Measurements from ENCODE around the gene AFP.
"Not testable (repeated sequence)": the region's sequence is repeated elsewhere in the genome, so short reads cannot be mapped to it uniquely, and the experiment has no call there.

The AFP gene

DNA sequence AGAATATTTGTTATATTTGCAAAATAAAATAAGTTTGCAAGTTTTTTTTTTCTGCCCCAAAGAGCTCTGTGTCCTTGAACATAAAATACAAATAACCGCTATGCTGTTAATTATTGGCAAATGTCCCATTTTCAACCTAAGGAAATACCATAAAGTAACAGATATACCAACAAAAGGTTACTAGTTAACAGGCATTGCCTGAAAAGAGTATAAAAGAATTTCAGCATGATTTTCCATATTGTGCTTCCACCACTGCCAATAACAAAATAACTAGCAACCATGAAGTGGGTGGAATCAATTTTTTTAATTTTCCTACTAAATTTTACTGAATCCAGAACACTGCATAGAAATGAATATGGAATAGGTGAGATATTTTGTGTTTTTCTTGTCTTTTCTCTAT is at the start of gene AFP:
AFP (plus strand) TSS at position 238 of the 400 bp plus-strand sequence; CDS start at position 280, 42 bp downstream.
- no peak for FAIRE-seq

DNA sequence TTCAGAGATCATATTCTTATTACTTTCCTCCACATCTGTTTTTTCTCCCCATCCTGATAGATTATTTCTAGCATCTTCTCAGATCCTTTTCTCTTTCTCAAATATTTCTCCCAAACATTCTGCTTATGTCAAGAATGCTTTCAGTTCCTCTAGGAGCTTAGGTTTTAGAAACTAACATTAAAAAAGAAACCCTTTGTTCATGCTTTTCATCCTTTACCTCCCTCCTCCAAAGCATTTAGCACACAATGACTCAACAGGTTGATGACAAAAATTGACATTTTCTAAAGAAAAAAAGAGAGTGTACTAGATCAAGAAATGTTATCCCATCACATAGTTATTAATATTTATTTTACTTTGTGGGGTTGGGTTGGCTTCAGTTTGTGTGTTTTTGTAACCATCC is 48.5 kb upstream of the AFP start:
- FAIRE-seq: no peak

DNA sequence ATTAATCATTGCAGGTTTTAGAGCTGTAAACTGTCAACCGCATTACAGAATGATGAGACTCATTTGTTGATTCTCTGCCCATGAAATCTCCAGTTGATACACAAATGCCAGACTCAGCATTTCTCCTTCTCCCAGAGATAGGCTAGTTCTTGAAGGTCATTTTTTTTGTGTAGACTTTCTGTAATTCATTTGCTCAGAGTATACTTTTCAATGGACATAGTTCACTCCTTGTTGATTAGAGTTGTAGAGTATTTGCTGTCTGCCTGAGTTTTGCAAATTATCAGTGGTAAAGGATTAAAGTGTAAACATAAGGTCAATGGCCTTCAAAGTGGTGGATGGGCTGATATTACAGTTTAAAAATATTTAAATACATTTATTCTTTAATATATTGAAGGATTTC is 47.1 kb upstream of the AFP start:
- FAIRE-seq: no peak

DNA sequence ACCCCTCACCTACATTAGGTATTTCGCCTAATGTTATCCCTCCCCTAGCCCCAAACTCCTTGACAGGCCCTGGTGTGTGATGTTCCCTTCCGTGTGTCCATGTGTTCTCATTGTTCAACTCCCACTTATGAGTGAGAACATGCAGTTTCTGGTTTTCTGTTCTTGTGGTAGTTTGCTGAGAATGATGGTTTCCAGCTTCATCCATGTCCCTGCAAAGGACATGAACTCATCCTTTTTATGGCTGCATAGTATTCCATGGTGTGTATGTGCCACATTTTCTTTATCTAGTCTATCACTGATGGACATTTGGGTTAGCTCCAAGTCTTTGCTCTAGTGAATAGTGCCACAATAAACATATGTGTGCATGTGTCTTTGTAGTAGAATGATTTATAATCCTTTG is 46.4 kb upstream of the AFP start:
- FAIRE-seq: not testable (repeated sequence)

- FAIRE-seq: no peak
Measured at GRCh38 chr4:73391774-73392173, 44.2 kb upstream of the AFP start.

- no peak for FAIRE-seq
Measured at GRCh38 chr4:73392936-73393335, 43.1 kb upstream of the AFP start.

- no peak for FAIRE-seq
Measured at GRCh38 chr4:73396304-73396703, 39.7 kb upstream of the AFP start.

DNA sequence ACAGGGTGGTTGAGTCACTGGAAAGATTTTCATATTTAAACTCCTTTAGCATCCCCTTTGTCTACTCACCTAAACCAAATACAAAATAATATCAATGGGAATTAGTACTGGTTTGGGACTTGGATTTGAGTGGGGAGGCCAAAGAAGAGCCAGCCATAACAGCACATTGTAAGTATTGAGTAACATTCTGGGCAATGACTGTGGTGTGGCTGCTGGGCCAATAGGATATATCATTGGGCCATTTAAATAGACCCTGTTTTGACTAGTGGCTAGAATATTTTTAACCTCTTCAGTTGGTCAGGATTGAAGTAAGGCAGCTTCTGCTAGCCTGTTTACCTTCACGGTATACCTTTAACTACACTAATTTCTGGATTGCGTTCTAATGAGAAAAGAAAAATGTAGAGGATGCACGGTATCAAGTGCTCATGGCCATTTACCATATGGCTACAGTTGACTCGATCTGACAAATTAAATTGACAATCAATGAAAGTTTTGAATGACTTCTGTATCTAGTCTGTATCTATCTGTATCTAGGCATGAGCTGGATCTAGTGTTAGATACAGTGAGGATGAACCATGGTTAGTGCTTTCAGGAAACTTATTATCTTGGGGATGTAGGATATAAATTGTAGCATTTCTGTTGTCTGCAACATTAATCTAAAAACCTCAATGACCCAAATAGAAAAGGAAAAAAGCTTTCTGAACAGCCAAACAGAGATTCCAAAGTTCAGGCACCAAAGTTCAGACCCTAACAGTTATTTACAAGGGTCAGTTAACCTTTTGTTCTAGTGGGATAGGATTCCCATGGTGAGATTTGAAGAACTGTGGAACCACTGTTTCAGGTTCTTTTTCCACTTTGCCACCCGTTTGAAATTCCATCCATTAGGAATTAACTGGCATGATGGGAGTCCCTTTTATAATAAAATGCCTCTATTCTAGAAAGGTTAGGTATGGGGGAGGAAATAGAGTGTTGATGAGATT is 38.7 kb upstream of the AFP start:
- no peak for FAIRE-seq

DNA sequence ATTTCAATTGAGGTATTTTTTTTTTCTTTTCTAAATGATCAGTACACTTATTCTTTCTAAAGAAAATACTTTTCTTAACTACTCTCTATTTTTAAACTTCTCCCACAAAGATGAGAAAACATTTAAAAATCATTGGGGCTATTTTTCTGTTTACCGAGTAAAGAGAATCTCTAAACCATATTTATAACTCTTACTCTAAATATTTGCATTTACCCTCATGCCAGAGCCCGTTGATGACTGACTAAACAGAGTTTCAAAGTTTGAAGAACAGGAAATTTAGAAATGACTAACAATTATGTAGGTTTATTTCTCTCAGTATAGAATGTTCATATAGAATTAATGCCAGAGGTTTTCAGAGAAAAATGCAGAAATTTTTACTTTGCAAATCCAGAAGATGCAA is 34.6 kb upstream of the AFP start:
- no peak for FAIRE-seq

DNA sequence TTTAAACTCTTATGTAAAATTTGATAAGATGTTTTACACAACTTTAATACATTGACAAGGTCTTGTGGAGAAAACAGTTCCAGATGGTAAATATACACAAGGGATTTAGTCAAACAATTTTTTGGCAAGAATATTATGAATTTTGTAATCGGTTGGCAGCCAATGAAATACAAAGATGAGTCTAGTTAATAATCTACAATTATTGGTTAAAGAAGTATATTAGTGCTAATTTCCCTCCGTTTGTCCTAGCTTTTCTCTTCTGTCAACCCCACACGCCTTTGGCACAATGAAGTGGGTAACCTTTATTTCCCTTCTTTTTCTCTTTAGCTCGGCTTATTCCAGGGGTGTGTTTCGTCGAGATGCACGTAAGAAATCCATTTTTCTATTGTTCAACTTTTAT is 32.0 kb upstream of the AFP start, which contains the start of gene ALB:
ALB (plus strand) TSS at position 246 of the 400 bp plus-strand sequence; CDS start at position 287, 41 bp downstream.
- no peak for FAIRE-seq

- FAIRE-seq: no peak
Measured at GRCh38 chr4:73404457-73404856, 31.6 kb upstream of the AFP start.

DNA sequence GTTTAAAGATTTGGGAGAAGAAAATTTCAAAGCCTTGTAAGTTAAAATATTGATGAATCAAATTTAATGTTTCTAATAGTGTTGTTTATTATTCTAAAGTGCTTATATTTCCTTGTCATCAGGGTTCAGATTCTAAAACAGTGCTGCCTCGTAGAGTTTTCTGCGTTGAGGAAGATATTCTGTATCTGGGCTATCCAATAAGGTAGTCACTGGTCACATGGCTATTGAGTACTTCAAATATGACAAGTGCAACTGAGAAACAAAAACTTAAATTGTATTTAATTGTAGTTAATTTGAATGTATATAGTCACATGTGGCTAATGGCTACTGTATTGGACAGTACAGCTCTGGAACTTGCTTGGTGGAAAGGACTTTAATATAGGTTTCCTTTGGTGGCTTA is 30.9 kb upstream of the AFP start:
- FAIRE-seq: no peak

DNA sequence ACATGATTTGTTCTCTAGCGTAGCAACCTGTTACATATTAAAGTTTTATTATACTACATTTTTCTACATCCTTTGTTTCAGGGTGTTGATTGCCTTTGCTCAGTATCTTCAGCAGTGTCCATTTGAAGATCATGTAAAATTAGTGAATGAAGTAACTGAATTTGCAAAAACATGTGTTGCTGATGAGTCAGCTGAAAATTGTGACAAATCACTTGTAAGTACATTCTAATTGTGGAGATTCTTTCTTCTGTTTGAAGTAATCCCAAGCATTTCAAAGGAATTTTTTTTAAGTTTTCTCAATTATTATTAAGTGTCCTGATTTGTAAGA is 29.5 kb upstream of the AFP start:
- FAIRE-seq: no peak

GRCh38 chr4:73407227-73407673 is 28.8 kb upstream of the AFP start:
- no peak for FAIRE-seq

GRCh38 chr4:73408181-73408867 is 27.7 kb upstream of the AFP start:
- FAIRE-seq: no peak

DNA sequence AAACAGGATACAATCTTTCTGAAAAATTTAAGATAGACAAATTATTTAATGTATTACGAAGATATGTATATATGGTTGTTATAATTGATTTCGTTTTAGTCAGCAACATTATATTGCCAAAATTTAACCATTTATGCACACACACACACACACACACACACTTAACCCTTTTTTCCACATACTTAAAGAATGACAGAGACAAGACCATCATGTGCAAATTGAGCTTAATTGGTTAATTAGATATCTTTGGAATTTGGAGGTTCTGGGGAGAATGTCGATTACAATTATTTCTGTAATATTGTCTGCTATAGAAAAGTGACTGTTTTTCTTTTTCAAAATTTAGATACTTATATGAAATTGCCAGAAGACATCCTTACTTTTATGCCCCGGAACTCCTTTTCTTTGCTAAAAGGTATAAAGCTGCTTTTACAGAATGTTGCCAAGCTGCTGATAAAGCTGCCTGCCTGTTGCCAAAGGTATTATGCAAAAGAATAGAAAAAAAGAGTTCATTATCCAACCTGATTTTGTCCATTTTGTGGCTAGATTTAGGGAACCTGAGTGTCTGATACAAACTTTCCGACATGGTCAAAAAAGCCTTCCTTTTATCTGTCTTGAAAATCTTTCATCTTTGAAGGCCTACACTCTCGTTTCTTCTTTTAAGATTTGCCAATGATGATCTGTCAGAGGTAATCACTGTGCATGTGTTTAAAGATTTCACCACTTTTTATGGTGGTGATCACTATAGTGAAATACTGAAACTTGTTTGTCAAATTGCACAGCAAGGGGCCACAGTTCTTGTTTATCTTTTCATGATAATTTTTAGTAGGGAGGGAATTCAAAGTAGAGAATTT is 26.8 kb upstream of the AFP start:
- no peak for FAIRE-seq

DNA sequence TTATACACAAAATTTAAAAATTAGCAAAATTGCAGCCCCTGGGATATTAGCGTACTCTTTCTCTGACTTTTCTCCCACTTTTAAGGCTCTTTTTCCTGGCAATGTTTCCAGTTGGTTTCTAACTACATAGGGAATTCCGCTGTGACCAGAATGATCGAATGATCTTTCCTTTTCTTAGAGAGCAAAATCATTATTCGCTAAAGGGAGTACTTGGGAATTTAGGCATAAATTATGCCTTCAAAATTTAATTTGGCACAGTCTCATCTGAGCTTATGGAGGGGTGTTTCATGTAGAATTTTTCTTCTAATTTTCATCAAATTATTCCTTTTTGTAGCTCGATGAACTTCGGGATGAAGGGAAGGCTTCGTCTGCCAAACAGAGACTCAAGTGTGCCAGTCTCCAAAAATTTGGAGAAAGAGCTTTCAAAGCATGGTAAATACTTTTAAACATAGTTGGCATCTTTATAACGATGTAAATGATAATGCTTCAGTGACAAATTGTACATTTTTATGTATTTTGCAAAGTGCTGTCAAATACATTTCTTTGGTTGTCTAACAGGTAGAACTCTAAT is 26.0 kb upstream of the AFP start:
- no peak for FAIRE-seq

- no peak for FAIRE-seq
Measured at GRCh38 chr4:73410916-73411730, 24.9 kb upstream of the AFP start.

DNA sequence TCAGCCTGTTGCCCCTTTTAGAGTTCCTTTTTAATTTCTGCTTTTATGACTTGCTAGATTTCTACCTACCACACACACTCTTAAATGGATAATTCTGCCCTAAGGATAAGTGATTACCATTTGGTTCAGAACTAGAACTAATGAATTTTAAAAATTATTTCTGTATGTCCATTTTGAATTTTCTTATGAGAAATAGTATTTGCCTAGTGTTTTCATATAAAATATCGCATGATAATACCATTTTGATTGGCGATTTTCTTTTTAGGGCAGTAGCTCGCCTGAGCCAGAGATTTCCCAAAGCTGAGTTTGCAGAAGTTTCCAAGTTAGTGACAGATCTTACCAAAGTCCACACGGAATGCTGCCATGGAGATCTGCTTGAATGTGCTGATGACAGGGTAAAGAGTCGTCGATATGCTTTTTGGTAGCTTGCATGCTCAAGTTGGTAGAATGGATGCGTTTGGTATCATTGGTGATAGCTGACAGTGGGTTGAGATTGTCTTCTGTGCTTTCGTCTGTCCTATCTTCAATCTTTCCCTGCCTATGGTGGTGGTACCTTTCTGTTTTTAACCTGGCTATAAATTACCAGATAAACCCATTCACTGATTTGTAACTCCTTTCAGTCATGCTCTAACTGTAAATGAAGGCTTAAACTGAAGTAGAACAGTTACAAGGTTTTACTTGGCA is 24.1 kb upstream of the AFP start:
- FAIRE-seq: no peak

GRCh38 chr4:73413294-73413755 is 22.7 kb upstream of the AFP start:
- no peak for FAIRE-seq

- FAIRE-seq: no peak
Measured at GRCh38 chr4:73414936-73415271, 21.1 kb upstream of the AFP start.
